ENCODE data around the gene CEMP1.
"Not testable (repeated sequence)": the region's sequence is repeated elsewhere in the genome, so short reads cannot be mapped to it uniquely, and the experiment has no call there.

DNA sequence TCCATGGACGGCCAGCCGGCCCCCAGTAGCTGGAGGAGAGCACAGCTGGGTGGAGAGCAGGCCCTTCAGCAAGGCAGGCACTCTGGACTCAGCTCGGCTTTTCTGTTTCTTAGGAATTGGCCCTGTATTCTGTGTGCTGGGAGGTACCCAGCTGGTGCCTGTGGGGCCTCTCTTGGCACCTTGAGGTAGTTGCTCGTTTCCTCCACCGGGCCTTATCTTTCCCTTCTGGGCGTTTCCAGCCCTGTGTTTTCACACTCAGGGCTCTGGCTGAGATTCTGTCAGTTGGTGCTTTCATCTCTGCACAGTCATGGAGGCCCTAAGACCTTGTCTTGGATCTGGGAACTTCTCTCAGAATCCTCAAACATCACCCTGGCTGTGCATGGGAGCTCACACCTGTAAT, 36.3 kb upstream of the CEMP1 start:
- not testable (repeated sequence) for TF ChIP-seq CTCF, POLR2A (IDR thresholded peaks at IDR 0.05)

Measured in uterus (tissue), 2 donors.